Osteocyte (in vitro differentiated cells): ENCODE results near the gene PLEKHA3. TPM values are rescaled to one million over a fixed set of nuclear protein-coding genes. Genes with fewer than 3 reads are reported as not detected.

Experiments
- DNase-seq: peaks from one replicate; pipeline ENCODE4 v3.0.0; 2021; ENCODE audit warnings: mixed read lengths; ENCODE audit not compliant: unreplicated experiment; ENCODE audit errors: extremely low spot score
- H3K27ac Mint-ChIP-seq: one replicate; pipeline ENCODE4 v1.8.0; 2021; ENCODE audit warnings: mild to moderate bottlenecking, mixed read lengths; ENCODE audit not compliant: unreplicated experiment
- H3K27me3 Mint-ChIP-seq: one replicate; pipeline ENCODE4 v1.8.0; 2021; ENCODE audit warnings: mixed read lengths; ENCODE audit not compliant: unreplicated experiment
- H3K36me3 Mint-ChIP-seq: one replicate; pipeline ENCODE4 v1.8.0; 2021; ENCODE audit warnings: mixed read lengths; ENCODE audit not compliant: unreplicated experiment
- H3K4me1 Mint-ChIP-seq: one replicate; pipeline ENCODE4 v1.8.0; 2021; ENCODE audit warnings: mixed read lengths; ENCODE audit not compliant: unreplicated experiment
- H3K4me3 Mint-ChIP-seq: one replicate; pipeline ENCODE4 v1.8.0; 2021; ENCODE audit warnings: mild to moderate bottlenecking, moderate library complexity, mixed read lengths; ENCODE audit not compliant: unreplicated experiment
- H3K9me3 Mint-ChIP-seq: one replicate; pipeline ENCODE4 v1.8.0; 2021; ENCODE audit warnings: mixed read lengths; ENCODE audit not compliant: unreplicated experiment
- total RNA-seq: library from RNA; stranded (reverse); gene quantifications from 2 replicates; pipeline ENCODE4 v1.2.1, GENCODE V29; 2021
- TF ChIP-seq, protein P1 (sequence below): fragments of 200-600 bp; sonication (generic); IDR thresholded peaks from 2 replicates; pipeline ENCODE4 v1.5.0; 2021; ENCODE audit warnings: antibody characterized with exemption, mild to moderate bottlenecking, moderate library complexity

The PLEKHA3 gene
- total RNA-seq, 1 donor from 2014 or later: 29.1 TPM

DNA sequence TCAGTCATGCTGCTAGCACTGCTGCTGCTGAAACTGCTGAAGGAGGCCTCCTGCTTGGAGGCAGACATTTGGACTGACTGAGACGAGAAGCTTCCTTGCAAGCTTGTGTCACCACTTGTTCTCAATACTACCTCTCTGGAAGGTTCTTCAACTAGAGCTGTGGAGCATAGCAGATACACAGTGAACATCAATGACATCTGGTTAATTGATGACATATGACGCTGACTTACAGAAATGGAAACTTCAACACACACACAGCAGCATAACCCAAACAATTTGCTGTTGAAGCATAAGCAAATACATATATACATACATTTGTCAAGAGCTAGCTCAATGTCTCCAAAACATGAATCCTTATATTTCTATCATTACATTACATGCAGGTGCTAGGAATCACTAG is 47.3 kb downstream of the PLEKHA3 start:
- H3K27ac Mint-ChIP-seq: no peak overlapping the region
- peaks cover 13% of the 10 kb centered on the region for H3K36me3 Mint-ChIP-seq
- no peak for DNase-seq
- no peak overlapping the region for H3K4me3 Mint-ChIP-seq
- no peaks in the 10 kb centered on the region for H3K27me3 Mint-ChIP-seq
- H3K4me1 Mint-ChIP-seq: peaks cover 20% of the 10 kb centered on the region
- TF ChIP-seq, protein P1, sequence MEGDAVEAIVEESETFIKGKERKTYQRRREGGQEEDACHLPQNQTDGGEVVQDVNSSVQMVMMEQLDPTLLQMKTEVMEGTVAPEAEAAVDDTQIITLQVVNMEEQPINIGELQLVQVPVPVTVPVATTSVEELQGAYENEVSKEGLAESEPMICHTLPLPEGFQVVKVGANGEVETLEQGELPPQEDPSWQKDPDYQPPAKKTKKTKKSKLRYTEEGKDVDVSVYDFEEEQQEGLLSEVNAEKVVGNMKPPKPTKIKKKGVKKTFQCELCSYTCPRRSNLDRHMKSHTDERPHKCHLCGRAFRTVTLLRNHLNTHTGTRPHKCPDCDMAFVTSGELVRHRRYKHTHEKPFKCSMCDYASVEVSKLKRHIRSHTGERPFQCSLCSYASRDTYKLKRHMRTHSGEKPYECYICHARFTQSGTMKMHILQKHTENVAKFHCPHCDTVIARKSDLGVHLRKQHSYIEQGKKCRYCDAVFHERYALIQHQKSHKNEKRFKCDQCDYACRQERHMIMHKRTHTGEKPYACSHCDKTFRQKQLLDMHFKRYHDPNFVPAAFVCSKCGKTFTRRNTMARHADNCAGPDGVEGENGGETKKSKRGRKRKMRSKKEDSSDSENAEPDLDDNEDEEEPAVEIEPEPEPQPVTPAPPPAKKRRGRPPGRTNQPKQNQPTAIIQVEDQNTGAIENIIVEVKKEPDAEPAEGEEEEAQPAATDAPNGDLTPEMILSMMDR: no peak
- no peaks in the 10 kb centered on the region for H3K9me3 Mint-ChIP-seq

DNA sequence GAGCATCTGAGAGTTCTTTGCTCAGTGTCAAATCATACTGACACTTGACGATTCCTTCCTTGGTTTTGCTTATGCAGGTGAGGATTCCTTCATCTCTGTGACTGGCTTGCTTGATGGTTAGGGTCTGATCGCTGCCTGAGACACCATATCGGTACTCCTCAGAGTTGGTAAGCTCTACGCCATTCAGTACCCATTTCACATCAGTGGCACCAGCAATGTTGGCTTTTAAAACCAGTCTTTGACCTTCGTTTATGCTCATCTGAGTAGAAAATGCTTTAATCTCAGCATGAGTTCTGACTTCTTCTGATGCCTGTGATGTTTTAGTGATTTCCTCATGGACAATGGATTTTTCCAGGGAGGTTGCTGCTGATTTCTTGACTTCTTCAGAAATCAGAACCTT is 48.4 kb downstream of the PLEKHA3 start:
- H3K27me3 Mint-ChIP-seq: no peaks in the 10 kb centered on the region

DNA sequence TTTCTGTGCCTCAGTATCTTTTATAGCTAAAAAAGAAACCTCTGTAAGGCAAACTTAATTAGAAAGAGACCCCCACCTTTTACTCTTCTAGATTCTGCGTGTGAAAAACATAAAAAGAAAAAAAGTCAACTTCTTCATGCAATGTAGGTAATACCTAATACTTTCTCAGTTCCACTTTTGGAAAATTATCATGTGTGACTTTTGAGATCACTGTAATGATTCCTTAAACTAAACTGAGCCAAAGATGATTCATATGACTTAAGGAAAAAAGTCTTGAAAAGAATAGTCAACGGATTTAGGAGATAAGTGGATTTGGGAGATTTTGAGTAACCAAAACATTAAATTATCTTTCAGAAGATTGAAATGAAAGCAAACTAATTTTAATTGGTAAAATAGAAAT is 48.9 kb downstream of the PLEKHA3 start:
- DNase-seq: no peak
- Mint-ChIP-seq H3K36me3 (peaks cover 25% of the 10 kb centered on the region), H3K4me1 (peaks cover 11% of the 10 kb centered on the region), H3K9me3 (no peaks in the 10 kb centered on the region), H3K27me3 (no peaks in the 10 kb centered on the region), H3K4me3 (no peak overlapping the region), H3K27ac (no peak overlapping the region)
- TF ChIP-seq, protein P1: no peak

More for the DNA sequence above, 48.4 kb downstream of the PLEKHA3 start:
- no peak overlapping the region for H3K4me3 Mint-ChIP-seq
- H3K4me1 Mint-ChIP-seq: peaks cover 16% of the 10 kb centered on the region
- H3K27ac Mint-ChIP-seq: no peak overlapping the region
- peaks cover 20% of the 10 kb centered on the region for H3K36me3 Mint-ChIP-seq
- no peaks in the 10 kb centered on the region for H3K9me3 Mint-ChIP-seq
- TF ChIP-seq, protein P1: no peak
- no peak for DNase-seq

DNA sequence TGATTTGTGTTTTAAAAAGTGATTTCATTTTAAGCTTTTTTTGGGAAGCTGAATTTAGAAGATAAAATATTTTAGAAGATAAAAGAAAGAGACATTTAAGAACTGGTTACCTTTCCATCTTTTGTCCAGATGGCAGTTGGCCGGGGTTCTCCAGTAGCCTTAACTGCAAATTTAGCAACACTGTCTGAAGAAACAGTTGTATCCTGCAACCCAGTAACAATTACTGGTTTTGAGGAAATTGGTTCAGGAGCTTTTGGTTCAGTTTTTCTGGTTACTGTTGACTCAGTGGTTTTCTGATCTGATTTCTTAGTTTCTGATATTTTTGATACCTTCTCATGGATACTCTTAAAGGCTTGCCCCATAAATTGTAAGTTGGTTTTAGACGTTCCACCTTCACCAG is 49.9 kb downstream of the PLEKHA3 start:
- Mint-ChIP-seq H3K27me3 (no peaks in the 10 kb centered on the region), H3K4me3 (no peak overlapping the region), H3K9me3 (no peaks in the 10 kb centered on the region), H3K4me1 (peaks cover 5% of the 10 kb centered on the region), H3K27ac (no peak overlapping the region), H3K36me3 (peaks cover 32% of the 10 kb centered on the region)
- TF ChIP-seq, protein P1: no peak
- DNase-seq: no peak

DNA sequence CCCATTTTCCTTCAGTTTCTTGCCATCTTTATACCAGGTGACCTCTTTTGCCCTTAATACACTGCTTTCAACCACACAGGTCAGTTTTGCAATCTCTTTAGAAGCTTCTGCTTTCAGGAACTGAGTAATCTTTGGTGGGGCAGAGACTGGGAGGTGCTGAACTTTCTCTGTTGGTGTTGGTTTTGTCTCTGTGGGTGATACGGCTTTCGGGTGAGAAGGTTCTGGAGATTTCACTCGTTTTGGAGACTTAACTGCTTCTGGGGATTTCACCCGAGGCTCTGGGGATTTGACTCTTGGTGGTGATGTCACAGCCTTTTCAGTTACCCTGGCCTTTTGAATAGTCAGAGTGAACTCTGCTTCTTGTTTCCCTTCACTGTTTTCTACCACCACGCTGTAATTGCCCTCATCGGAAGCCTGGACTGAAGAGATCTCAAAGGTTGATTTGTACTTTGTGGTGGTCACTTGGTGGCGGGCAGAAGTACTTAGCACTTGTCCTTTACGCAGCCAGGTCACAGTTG is 50.4 kb downstream of the PLEKHA3 start:
- no peaks in the 10 kb centered on the region for H3K9me3 Mint-ChIP-seq
- H3K36me3 Mint-ChIP-seq: peaks cover 32% of the 10 kb centered on the region
- no peaks in the 10 kb centered on the region for H3K27me3 Mint-ChIP-seq
- H3K27ac Mint-ChIP-seq: no peak overlapping the region
- peaks cover 2% of the 10 kb centered on the region for H3K4me1 Mint-ChIP-seq
- DNase-seq: no peak
- TF ChIP-seq, protein P1: no peak
- H3K4me3 Mint-ChIP-seq: no peak overlapping the region
